Omental fat pad (tissue), 4 donors: ENCODE measurements around the gene GRHL1. TPM values are rescaled to one million over a fixed set of nuclear protein-coding genes. Genes with fewer than 3 reads are reported as not detected.
A peak's percentile ranks its signal among the peaks of the same experiment; 100 is the strongest.

Source experiments
- ATAC-seq: fragments of 150-250 bp; one replicate; pipeline ENCODE4 v1.9.1; 2016; ENCODE audit warnings: mild to moderate bottlenecking, moderate library complexity; ENCODE audit not compliant: low FRiP score
- DNase-seq: peaks from one replicate; pipeline ENCODE4 v3.0.0-alpha.2; 2019; ENCODE audit warnings: low spot score
- CTCF ChIP-seq, 3 donors: fragments of 450-650 bp; IDR thresholded peaks; one replicate each; pipeline ENCODE4 v1.5.1; 2016 to 2017; ENCODE audit warnings: antibody characterized with exemption in 3 of 3, mild to moderate bottlenecking in 3 of 3, moderate library complexity in 2 of 3
- total RNA-seq, 4 donors: library from RNA; depleted of rRNA; stranded (reverse); fragments of >200 nt; gene quantifications; one replicate each; pipeline ENCODE4 v1.1.0, GENCODE V29; 2016

The GRHL1 gene
- total RNA-seq, 4 donors from 2014 or later: 0.95 to 15.1 (median 5.1) TPM

GRCh38 chr2:10032746-10033105 is 81.2 kb downstream of the GRHL1 start:
- no peak for DNase-seq
- no peak for TF ChIP-seq CTCF (IDR thresholded peaks at IDR 0.05)
- no peak for ATAC-seq

DNA sequence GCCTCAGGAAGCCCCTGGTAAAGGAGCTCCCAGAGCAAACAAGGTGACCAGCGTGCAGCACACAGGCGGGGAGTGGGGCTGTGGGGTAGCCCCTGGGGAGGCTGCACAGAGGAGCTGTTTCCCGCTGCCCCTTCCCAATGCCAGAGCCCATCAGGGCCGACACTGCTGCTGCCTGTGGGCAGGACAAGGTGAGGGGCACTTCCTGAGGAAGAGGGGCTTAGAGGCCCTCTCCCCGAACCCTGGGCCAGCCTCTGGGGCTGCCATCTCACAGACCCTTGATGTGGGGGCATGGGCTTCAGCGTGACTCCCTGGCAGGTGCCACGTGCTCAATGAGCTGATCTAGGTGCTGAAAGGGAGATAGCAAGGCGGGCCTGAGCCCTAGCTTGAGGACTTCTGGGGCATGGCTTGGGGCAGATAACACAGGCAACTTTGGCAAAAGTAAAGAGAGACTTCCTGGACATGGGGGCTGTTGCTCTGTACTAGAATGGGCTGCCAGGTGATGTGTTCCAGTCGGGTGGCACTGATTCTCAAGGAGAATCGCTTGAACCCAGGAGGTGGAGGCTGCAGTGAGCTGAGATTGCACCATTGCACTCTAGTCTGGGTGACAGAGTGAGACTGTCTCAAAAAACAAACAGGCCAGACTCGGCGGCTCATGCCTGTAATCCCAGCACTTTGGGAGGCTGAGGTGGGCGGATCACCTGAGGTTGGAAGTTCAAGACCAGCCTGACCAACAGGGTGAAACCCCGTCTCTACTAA is 81.9 kb downstream of the GRHL1 start:
- TF ChIP-seq CTCF (IDR thresholded peaks at IDR 0.05): no peak
- DNase-seq (no peak), ATAC-seq (no peak)

- DNase-seq (no peak), ATAC-seq (no peak)
- TF ChIP-seq CTCF (IDR thresholded peaks at IDR 0.05): no peak
Measured at GRCh38 chr2:10034333-10035052, 83.0 kb downstream of the GRHL1 start.

DNA sequence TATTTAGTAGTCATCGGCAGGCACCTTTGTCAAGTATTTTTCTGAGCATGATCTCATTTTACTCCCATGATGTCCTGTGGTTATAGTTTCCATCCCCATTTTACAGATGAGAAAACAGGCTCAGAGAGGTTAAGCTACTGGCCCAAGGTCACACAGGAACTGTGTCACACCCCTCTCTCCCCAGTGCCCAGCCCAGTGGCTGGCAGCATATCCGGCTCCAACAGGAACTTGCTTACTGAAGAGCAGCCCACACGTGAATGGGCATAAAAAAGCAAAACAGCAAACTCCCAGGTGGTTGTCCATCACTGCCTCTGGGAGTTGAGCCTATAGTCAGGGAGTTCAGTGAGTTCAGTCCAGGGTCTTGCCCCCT is 83.5 kb downstream of the GRHL1 start:
- no peak for TF ChIP-seq CTCF (IDR thresholded peaks at IDR 0.05)
- ATAC-seq (no peak), DNase-seq (no peak)

- no peak for DNase-seq
- TF ChIP-seq CTCF (IDR thresholded peaks at IDR 0.05): no peak
- peak; percentile 5 for ATAC-seq
Measured at GRCh38 chr2:10035633-10036032, 84.1 kb downstream of the GRHL1 start.

GRCh38 chr2:10036095-10036884 is 84.8 kb downstream of the GRHL1 start:
- peak; percentile 69 for DNase-seq
- TF ChIP-seq CTCF (IDR thresholded peaks at IDR 0.05): no peak
- peak; percentile 90 for ATAC-seq
